MG63 (cell line): ENCODE measurements around the gene ABITRAM. TPM values are rescaled to one million over a fixed set of nuclear protein-coding genes. Genes with fewer than 3 reads are reported as not detected.
"Not testable (repeated sequence)": the region's sequence is repeated elsewhere in the genome, so short reads cannot be mapped to it uniquely, and the experiment has no call there.

Experiments
- DNase-seq: peaks from one replicate; pipeline ENCODE4 v3.0.0-alpha.2; 2020
- H3K27me3 ChIP-seq: fragments of 250-450 bp; sonication (Bioruptor Pico); 2 replicates; pipeline ENCODE4 v1.5.1; 2020; ENCODE audit warnings: mild to moderate bottlenecking, moderate library complexity
- H3K36me3 ChIP-seq: fragments of 250-450 bp; sonication (Bioruptor Pico); 2 replicates; pipeline ENCODE4 v1.5.1; 2020; ENCODE audit warnings: mild to moderate bottlenecking, moderate library complexity
- H3K4me3 ChIP-seq: fragments of 250-450 bp; sonication (Bioruptor Pico); 2 replicates; pipeline ENCODE4 v1.5.1; 2020; ENCODE audit warnings: mild to moderate bottlenecking, moderate library complexity
- H3K9me3 ChIP-seq: fragments of 250-450 bp; sonication (Bioruptor Pico); 2 replicates; pipeline ENCODE4 v1.5.1; 2020; ENCODE audit warnings: mild to moderate bottlenecking, moderate library complexity
- total RNA-seq: library from RNA; depleted of rRNA; stranded (reverse); fragments of >200 nt; shearing (Covaris generic); gene quantifications from 2 replicates; pipeline ENCODE4 v1.2.3, GENCODE V29; 2014; ENCODE audit warnings: low replicate concordance

ABITRAM gene
- total RNA-seq, 1 experiment from 2014 or later: 13.3 TPM

- Histone ChIP-seq H3K9me3 (no peaks in the 10 kb centered on the region), H3K36me3 (peaks cover 16% of the 10 kb centered on the region), H3K27me3 (no peaks in the 10 kb centered on the region), H3K4me3 (no peak overlapping the region)
- DNase-seq: no peak
Observed at GRCh38 chr9:108913391-108913790, 20.8 kb upstream of the ABITRAM start.

- Histone ChIP-seq H3K36me3 (peaks cover 17% of the 10 kb centered on the region), H3K9me3 (no peaks in the 10 kb centered on the region), H3K4me3 (no peak overlapping the region), H3K27me3 (no peaks in the 10 kb centered on the region)
- DNase-seq: no peak
Observed at GRCh38 chr9:108919517-108919916, 14.7 kb upstream of the ABITRAM start.

- H3K9me3 ChIP-seq, H3K27me3 ChIP-seq, H3K4me3 ChIP-seq, DNase-seq: not testable (repeated sequence)
- peaks cover 23% of the 10 kb centered on the region for H3K36me3 ChIP-seq
Observed at GRCh38 chr9:108920401-108920800, 13.8 kb upstream of the ABITRAM start.

- no peak for DNase-seq
- no peak overlapping the region for H3K4me3 ChIP-seq
- H3K9me3 ChIP-seq: no peaks in the 10 kb centered on the region
- H3K27me3 ChIP-seq: no peaks in the 10 kb centered on the region
- peaks cover 28% of the 10 kb centered on the region for H3K36me3 ChIP-seq
Observed at GRCh38 chr9:108921200-108921599, 13.0 kb upstream of the ABITRAM start.

- peaks cover 39% of the 10 kb centered on the region for H3K36me3 ChIP-seq
- no peaks in the 10 kb centered on the region for H3K9me3 ChIP-seq
- no peaks in the 10 kb centered on the region for H3K27me3 ChIP-seq
- H3K4me3 ChIP-seq: no peak overlapping the region
- DNase-seq: no peak
Observed at GRCh38 chr9:108924466-108924865, 9.7 kb upstream of the ABITRAM start.

GRCh38 chr9:108928386-108928785 is 5.8 kb upstream of the ABITRAM start:
- H3K4me3 ChIP-seq: no peak overlapping the region
- DNase-seq: no peak
- no peaks in the 10 kb centered on the region for H3K27me3 ChIP-seq
- peaks cover 37% of the 10 kb centered on the region for H3K36me3 ChIP-seq
- H3K9me3 ChIP-seq: no peaks in the 10 kb centered on the region

GRCh38 chr9:108933231-108933717 is 926 bp upstream of the ABITRAM start:
- Histone ChIP-seq H3K4me3 (peak overlapping the region; percentile 86), H3K27me3 (no peaks in the 10 kb centered on the region), H3K9me3 (no peaks in the 10 kb centered on the region), H3K36me3 (peaks cover 15% of the 10 kb centered on the region)
- DNase-seq: no peak

- Histone ChIP-seq H3K4me3 (peak within 1 kb of the TSS; percentile 86), H3K9me3 (no peaks in the 10 kb centered on the region), H3K27me3 (no peaks in the 10 kb centered on the region), H3K36me3 (peaks cover 10% of the 10 kb centered on the region)
- DNase-seq: peak; percentile 96
Observed at GRCh38 chr9:108933718-108934322, 380 bp upstream of the ABITRAM start, which contains the start of gene ELP1. TSS of gene ELP1 (minus strand) at chr9:108934124. CDS start at chr9:108931146, 2,978 bp downstream.

- Histone ChIP-seq H3K36me3 (peaks cover 22% of the 10 kb centered on the region), H3K9me3 (no peaks in the 10 kb centered on the region)
Observed at GRCh38 chr9:108937561-108938305, 3.5 kb downstream of the ABITRAM start.

GRCh38 chr9:108939975-108940374 is 5.8 kb downstream of the ABITRAM start:
- no peaks in the 10 kb centered on the region for H3K27me3 ChIP-seq
- no peaks in the 10 kb centered on the region for H3K9me3 ChIP-seq
- no peak overlapping the region for H3K4me3 ChIP-seq
- DNase-seq: no peak
- peaks cover 28% of the 10 kb centered on the region for H3K36me3 ChIP-seq

More at GRCh38 chr9:108937561-108938305, 3.5 kb downstream of the ABITRAM start:
- Histone ChIP-seq H3K27me3 (no peaks in the 10 kb centered on the region), H3K4me3 (no peak overlapping the region)
- DNase-seq: no peak

- no peaks in the 10 kb centered on the region for H3K9me3 ChIP-seq
- H3K4me3 ChIP-seq: no peak overlapping the region
- DNase-seq: no peak
- H3K36me3 ChIP-seq: peaks cover 2% of the 10 kb centered on the region
- H3K27me3 ChIP-seq: no peaks in the 10 kb centered on the region
Observed at GRCh38 chr9:108950168-108950567, 16.0 kb downstream of the ABITRAM start.

GRCh38 chr9:108951578-108951977 is 17.4 kb downstream of the ABITRAM start:
- Histone ChIP-seq H3K4me3 (no peak overlapping the region), H3K9me3 (no peaks in the 10 kb centered on the region), H3K36me3 (peaks cover 2% of the 10 kb centered on the region), H3K27me3 (no peaks in the 10 kb centered on the region)
- no peak for DNase-seq

GRCh38 chr9:108953983-108954574 is 19.9 kb downstream of the ABITRAM start:
- Histone ChIP-seq H3K27me3 (no peaks in the 10 kb centered on the region), H3K9me3 (no peaks in the 10 kb centered on the region), H3K4me3 (no peak overlapping the region), H3K36me3 (peaks cover 2% of the 10 kb centered on the region)
- no peak for DNase-seq

GRCh38 chr9:108956022-108956630 is 21.9 kb downstream of the ABITRAM start:
- Histone ChIP-seq H3K36me3 (peaks cover 2% of the 10 kb centered on the region), H3K9me3 (no peaks in the 10 kb centered on the region), H3K4me3 (no peak overlapping the region), H3K27me3 (no peaks in the 10 kb centered on the region)
- DNase-seq: no peak

GRCh38 chr9:108956631-108957026 is 22.4 kb downstream of the ABITRAM start:
- H3K36me3 ChIP-seq: no peaks in the 10 kb centered on the region; the same call in none of the 2 replicates
- no peaks in the 10 kb centered on the region for H3K9me3 ChIP-seq
- H3K4me3 ChIP-seq: no peak overlapping the region
- H3K27me3 ChIP-seq: no peaks in the 10 kb centered on the region
- DNase-seq: no peak

GRCh38 chr9:108960331-108960730 is 26.1 kb downstream of the ABITRAM start:
- no peaks in the 10 kb centered on the region; the same call in 1 of the 2 replicates for H3K36me3 ChIP-seq
- no peaks in the 10 kb centered on the region for H3K9me3 ChIP-seq
- H3K4me3 ChIP-seq: no peak overlapping the region
- no peaks in the 10 kb centered on the region for H3K27me3 ChIP-seq
- DNase-seq: no peak

- H3K9me3 ChIP-seq: no peaks in the 10 kb centered on the region
- H3K36me3 ChIP-seq: no peaks in the 10 kb centered on the region; the same call in none of the 2 replicates
- no peak overlapping the region for H3K4me3 ChIP-seq
- no peaks in the 10 kb centered on the region for H3K27me3 ChIP-seq
- no peak for DNase-seq
Observed at GRCh38 chr9:108961151-108961550, 27.0 kb downstream of the ABITRAM start.
